BJ (cell line): ENCODE measurements around the gene COIL. TPM values are rescaled to one million over a fixed set of nuclear protein-coding genes. Genes with fewer than 3 reads are reported as not detected.

Source experiments
- CTCF ChIA-PET: fragments of 350-600 bp; formaldehyde crosslinking; extraction: SDS; loops from one replicate; lab custom pipeline; 2021; ENCODE audit warnings: antibody characterized with exemption, inconsistent platforms; lab: Yijun Ruan, JAX
- POLR2A ChIA-PET: fragments of 300-600 bp; sonication (Branson Sonifier 250); formaldehyde crosslinking; extraction: SDS; loops from one replicate; lab custom pipeline; 2021; ENCODE audit warnings: antibody characterized with exemption; lab: Charles Lee
- DNase-seq: peaks from one replicate; pipeline ENCODE4 v3.0.0-alpha.2; 2011; ENCODE audit warnings: low read depth
- H3K27me3 ChIP-seq: 2 replicates; pipeline ENCODE4 v1.6.0; 2011; ENCODE audit warnings: low read length; ENCODE audit not compliant: control insufficient read depth, insufficient read depth
- H3K36me3 ChIP-seq: 2 replicates; pipeline ENCODE4 v1.5.1; 2011; ENCODE audit warnings: low read length; ENCODE audit not compliant: control insufficient read depth, insufficient read depth
- H3K4me3 ChIP-seq: 2 replicates; pipeline ENCODE4 v1.5.1; 2011; ENCODE audit warnings: low read depth, mild to moderate bottlenecking, control low read depth, low read length
- CTCF ChIP-seq: IDR thresholded peaks from 2 replicates; pipeline ENCODE4 v1.5.1; 2011; ENCODE audit warnings: low read depth, mild to moderate bottlenecking, control low read depth, inconsistent platforms, low read length, moderate library complexity; ENCODE audit not compliant: insufficient read depth
- polyA minus RNA-seq: library from RNA; depleted of rRNA, polyadenylated mRNA; stranded (reverse); fragments of >200 nt; gene quantifications from 2 replicates; pipeline ENCODE4 v1.2.3, GENCODE V29; 2011; rRNA and poly(A)+ RNA removed
- polyA plus RNA-seq: library from polyadenylated mRNA; depleted of rRNA; stranded (reverse); fragments of >200 nt; gene quantifications from 2 replicates; pipeline ENCODE4 v1.2.3, GENCODE V29; 2011; rRNA removed

The COIL gene
- polyA plus RNA-seq = 2.8 and 5.1 TPM in 2 replicates
- polyA minus RNA-seq = 3.5 and 3.9 TPM in 2 replicates

GRCh38 chr17:56960596-56961538 lies at the start of gene COIL:
COIL (minus strand) TSS chr17:56961050; CDS start chr17:56961019, 31 bp downstream.
- Histone ChIP-seq H3K36me3 (no peaks in the 10 kb centered on the region), H3K4me3 (peak within 1 kb of the TSS; percentile 93), H3K27me3 (no peaks in the 10 kb centered on the region)
- peak; percentile 100 for TF ChIP-seq CTCF
- POLR2A ChIA-PET = no interaction called here
- DNase-seq = peak; percentile 35
- CTCF ChIA-PET = interaction anchor here (0.6 to 1.6 kb wide), 6 partner anchors 8 to 141 kb away, joined by 3 to 5 read pairs (median 4); partner anchors contain the start of genes DGKE and SCPEP1

- Histone ChIP-seq H3K36me3 (no peaks in the 10 kb centered on the region), H3K27me3 (peaks cover 3% of the 10 kb centered on the region; the same call in 1 of the 2 replicates), H3K4me3 (no peak overlapping the region)
- POLR2A ChIA-PET = no interaction called here
- DNase-seq = no peak
- CTCF ChIA-PET = interaction anchor here (0.6 to 3.3 kb wide), 15 partner anchors 11 to 1866 kb away, joined by 3 to 31 read pairs (median 4); no protein-coding TSS in a partner anchor
- TF ChIP-seq CTCF = no peak
Measured at GRCh38 chr17:57010487-57010886, 49.6 kb upstream of the COIL start.

- TF ChIP-seq CTCF = peak; percentile 76
- no peak for DNase-seq
- Histone ChIP-seq H3K36me3 (no peaks in the 10 kb centered on the region), H3K4me3 (no peak overlapping the region), H3K27me3 (peaks cover 3% of the 10 kb centered on the region; the same call in 1 of the 2 replicates)
- POLR2A ChIA-PET = no interaction called here
- CTCF ChIA-PET = interaction anchor here (0.6 to 3.3 kb wide), 19 partner anchors 8 to 1866 kb away, joined by 3 to 31 read pairs (median 4); no protein-coding TSS in a partner anchor
Measured at GRCh38 chr17:57009737-57010445, 49.0 kb upstream of the COIL start.

GRCh38 chr17:57008958-57009357 lies 48.1 kb upstream of the COIL start:
- ChIA-PET CTCF (interaction anchor here (1.8 to 3.3 kb wide), 5 partner anchors 8 to 21 kb away, joined by 4 to 31 read pairs (median 4); no protein-coding TSS in a partner anchor), POLR2A (no interaction called here)
- DNase-seq = no peak
- Histone ChIP-seq H3K4me3 (no peak overlapping the region), H3K27me3 (peaks cover 3% of the 10 kb centered on the region; the same call in 1 of the 2 replicates), H3K36me3 (no peaks in the 10 kb centered on the region)
- no peak for TF ChIP-seq CTCF
